Cardiac fibroblast (primary cell): ENCODE results near the gene MPZL3.

ENCODE experiments used
- DNase-seq, 2 donors: peaks; one replicate each; pipeline versions ENCODE4 v3.0.0 to v3.0.0-alpha.2; 2010; ENCODE audit warnings: low read depth in 2 of 2
- H3K4me3 ChIP-seq, 2 donors: replicated peaks in 1 of 2; 1 replicate in 1 of 2; 2 replicates in 1 of 2; pipeline ENCODE4 v1.5.1; 2011; ENCODE audit warnings: low read depth in 2 of 2, low read length in 2 of 2, mild to moderate bottlenecking in 2 of 2, moderate library complexity in 1 of 2
- CTCF ChIP-seq: IDR thresholded peaks from one replicate; pipeline ENCODE4 v1.5.1; 2011; ENCODE audit warnings: low read depth, mild to moderate bottlenecking, low read length, inconsistent platforms

Gene MPZL3

GRCh38 chr11:118281284-118281683 lies 29.1 kb upstream of the MPZL3 start:
- DNase-seq: no peak
- H3K4me3 ChIP-seq: no peak overlapping the region
- TF ChIP-seq CTCF: no peak

GRCh38 chr11:118277312-118277711 lies 25.1 kb upstream of the MPZL3 start:
- DNase-seq: peak; percentile 20 to 77
- no peak overlapping the region for H3K4me3 ChIP-seq
- TF ChIP-seq CTCF: no peak

- H3K4me3 ChIP-seq: no peak overlapping the region
- DNase-seq: no peak
- no peak for TF ChIP-seq CTCF
Measured at GRCh38 chr11:118276422-118276821, 24.3 kb upstream of the MPZL3 start.

GRCh38 chr11:118275176-118275575 lies 23.0 kb upstream of the MPZL3 start:
- H3K4me3 ChIP-seq: no peak overlapping the region
- peak; percentile 68 to 78 for DNase-seq
- TF ChIP-seq CTCF: no peak

- TF ChIP-seq CTCF: no peak
Measured at GRCh38 chr11:118274186-118274585, 22.0 kb upstream of the MPZL3 start.

GRCh38 chr11:118272001-118272400 lies 19.8 kb upstream of the MPZL3 start:
- no peak overlapping the region for H3K4me3 ChIP-seq
- no peak for DNase-seq
- TF ChIP-seq CTCF: no peak

More at GRCh38 chr11:118274186-118274585, 22.0 kb upstream of the MPZL3 start:
- H3K4me3 ChIP-seq: no peak overlapping the region
- peak in 1 of 2 donors; percentile 17 for DNase-seq

- no peak overlapping the region for H3K4me3 ChIP-seq
- TF ChIP-seq CTCF: no peak
- DNase-seq: no peak
Measured at GRCh38 chr11:118267486-118267885, 15.3 kb upstream of the MPZL3 start.
